Fibroblast of lung (primary cell): ENCODE results near the gene ELK1. TPM values are rescaled to one million over a fixed set of nuclear protein-coding genes. Genes with fewer than 3 reads are reported as not detected.

Source experiments
- DNase-seq, 2 donors: peaks; one replicate each; pipeline versions ENCODE4 v3.0.0 to v3.0.0-alpha.2; 2010; ENCODE audit warnings: low read depth in 2 of 2
- H2AFZ ChIP-seq: 2 replicates; pipeline ENCODE4 v1.5.1; 2012; ENCODE audit warnings: low read length, control low read depth, inconsistent platforms
- H3K27ac ChIP-seq: 2 replicates; pipeline ENCODE4 v1.5.1; 2011; ENCODE audit warnings: low read length, control low read depth; ENCODE audit not compliant: insufficient read depth
- H3K27me3 ChIP-seq: 2 replicates; pipeline ENCODE4 v1.5.1; 2011; ENCODE audit warnings: mild to moderate bottlenecking, low read length; ENCODE audit not compliant: control insufficient read depth, insufficient read depth
- H3K36me3 ChIP-seq: 2 replicates; pipeline ENCODE4 v1.5.1; 2011; ENCODE audit warnings: low read length; ENCODE audit not compliant: control insufficient read depth, insufficient read depth
- H3K4me1 ChIP-seq: 2 replicates; pipeline ENCODE4 v1.5.1; 2011; ENCODE audit warnings: low read length; ENCODE audit not compliant: control insufficient read depth, insufficient read depth; ENCODE audit errors: extremely low read depth
- H3K4me2 ChIP-seq: 2 replicates; pipeline ENCODE4 v1.5.1; 2011; ENCODE audit warnings: low read length, control low read depth; ENCODE audit not compliant: insufficient read depth; ENCODE audit errors: extremely low read depth
- H3K4me3 ChIP-seq, 4 experiments: fragments of 200-600 bp in 1 of 4; sonication (generic) in 1 of 4; replicated peaks in 1 of 4; 2 replicates each; pipeline ENCODE4 v1.5.1; 2011 to 2016; ENCODE audit warnings: low read length in 4 of 4, low read depth in 3 of 4, mild to moderate bottlenecking in 3 of 4, control low read depth in 2 of 4, inconsistent platforms in 1 of 4, mixed read lengths in 1 of 4; ENCODE audit not compliant: insufficient read depth in 1 of 4; ENCODE audit errors: control extremely low read depth in 1 of 4
- H3K79me2 ChIP-seq: 2 replicates; pipeline ENCODE4 v1.5.1; 2012; ENCODE audit warnings: mild to moderate bottlenecking, low read length, inconsistent platforms; ENCODE audit not compliant: control insufficient read depth, insufficient read depth
- H3K9ac ChIP-seq: 2 replicates; pipeline ENCODE4 v1.5.1; 2011; ENCODE audit warnings: mild to moderate bottlenecking, low read length, control low read depth; ENCODE audit not compliant: insufficient read depth
- H3K9me3 ChIP-seq: 2 replicates; pipeline ENCODE4 v1.5.1; 2012; ENCODE audit warnings: low read depth, low read length; ENCODE audit not compliant: control insufficient read depth, insufficient read depth
- H4K20me1 ChIP-seq: 2 replicates; pipeline ENCODE4 v1.5.1; 2011; ENCODE audit warnings: low read length; ENCODE audit not compliant: control insufficient read depth, insufficient read depth; ENCODE audit errors: extremely low read depth
- EZH2 ChIP-seq: IDR thresholded peaks from 2 replicates; pipeline ENCODE4 v1.5.1; 2012; ENCODE audit warnings: low read length, control low read depth, mild to moderate bottlenecking; ENCODE audit errors: missing control alignments
- polyA plus RNA-seq, 2 donors: library from polyadenylated mRNA; depleted of rRNA in 1 of 2; stranded (reverse) in 1 of 2; unstranded in 1 of 2; fragments of >200 nt; gene quantifications; 2 replicates each; pipeline ENCODE4 v1.2.1, GENCODE V29; 2011 to 2012; ENCODE audit warnings: missing spikeins in 1 of 2
- total RNA-seq: library from RNA; depleted of rRNA; stranded (reverse); fragments of >200 nt; gene quantifications from 2 replicates; pipeline ENCODE4 v1.2.1, GENCODE V29; 2014
- TF ChIP-seq, protein P1 (sequence below), 2 donors: IDR thresholded peaks in 1 of 2; conservative IDR thresholded peaks in 1 of 2; 1 replicate in 1 of 2; 2 replicates in 1 of 2; pipeline ENCODE4 v1.5.1; 2011 to 2012; ENCODE audit warnings: low read length in 2 of 2, control low read depth in 1 of 2, inconsistent platforms in 1 of 2, low read depth in 1 of 2, mild to moderate bottlenecking in 1 of 2

ELK1 gene
- total and polyA plus RNA-seq, 2 donors (not counting 1 experiment from before 2014, with no cell fraction given): 13.9 to 25.3 TPM

DNA sequence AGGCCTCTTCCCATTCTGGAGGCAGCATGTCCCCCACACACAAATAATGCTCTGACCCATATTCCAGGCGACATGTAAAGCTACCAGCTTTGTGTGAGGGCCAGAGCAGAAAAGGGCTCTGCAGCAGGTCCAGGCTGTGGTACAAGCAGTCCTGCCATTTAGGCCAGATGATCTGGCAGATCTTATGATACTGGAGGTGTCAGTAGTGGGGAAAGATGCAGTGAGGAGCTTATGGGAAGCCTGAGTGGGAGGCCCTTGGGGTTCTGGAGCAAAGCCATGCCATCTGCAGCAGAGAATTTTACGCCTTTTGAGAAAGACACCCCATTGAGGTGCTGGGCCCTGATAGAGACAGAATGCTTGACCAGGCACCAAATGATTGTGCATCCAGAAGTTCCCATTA is 38.4 kb downstream of the ELK1 start:
- H3K4me3 ChIP-seq: no peak overlapping the region
- peaks cover 3% of the 10 kb centered on the region for H3K27me3 ChIP-seq
- H3K4me2 ChIP-seq: no peak overlapping the region
- H3K36me3 ChIP-seq: no peaks in the 10 kb centered on the region
- DNase-seq: no peak
- H3K9me3 ChIP-seq: no peaks in the 10 kb centered on the region
- H4K20me1 ChIP-seq: no peaks in the 10 kb centered on the region
- H3K79me2 ChIP-seq: no peaks in the 10 kb centered on the region
- H3K4me1 ChIP-seq: no peaks in the 10 kb centered on the region
- no peak overlapping the region for H3K9ac ChIP-seq
- H3K27ac ChIP-seq: no peak overlapping the region
- no peak overlapping the region for H2AFZ ChIP-seq
- TF ChIP-seq, protein P1, sequence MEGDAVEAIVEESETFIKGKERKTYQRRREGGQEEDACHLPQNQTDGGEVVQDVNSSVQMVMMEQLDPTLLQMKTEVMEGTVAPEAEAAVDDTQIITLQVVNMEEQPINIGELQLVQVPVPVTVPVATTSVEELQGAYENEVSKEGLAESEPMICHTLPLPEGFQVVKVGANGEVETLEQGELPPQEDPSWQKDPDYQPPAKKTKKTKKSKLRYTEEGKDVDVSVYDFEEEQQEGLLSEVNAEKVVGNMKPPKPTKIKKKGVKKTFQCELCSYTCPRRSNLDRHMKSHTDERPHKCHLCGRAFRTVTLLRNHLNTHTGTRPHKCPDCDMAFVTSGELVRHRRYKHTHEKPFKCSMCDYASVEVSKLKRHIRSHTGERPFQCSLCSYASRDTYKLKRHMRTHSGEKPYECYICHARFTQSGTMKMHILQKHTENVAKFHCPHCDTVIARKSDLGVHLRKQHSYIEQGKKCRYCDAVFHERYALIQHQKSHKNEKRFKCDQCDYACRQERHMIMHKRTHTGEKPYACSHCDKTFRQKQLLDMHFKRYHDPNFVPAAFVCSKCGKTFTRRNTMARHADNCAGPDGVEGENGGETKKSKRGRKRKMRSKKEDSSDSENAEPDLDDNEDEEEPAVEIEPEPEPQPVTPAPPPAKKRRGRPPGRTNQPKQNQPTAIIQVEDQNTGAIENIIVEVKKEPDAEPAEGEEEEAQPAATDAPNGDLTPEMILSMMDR (conservative IDR thresholded peaks at IDR 0.05 in 1 of 2, IDR thresholded peaks at IDR 0.05 in 1 of 2; ENCODE audit: low read depth in 1 of 2, low read length in 2 of 2): no peak
- TF ChIP-seq EZH2: no peak

DNA sequence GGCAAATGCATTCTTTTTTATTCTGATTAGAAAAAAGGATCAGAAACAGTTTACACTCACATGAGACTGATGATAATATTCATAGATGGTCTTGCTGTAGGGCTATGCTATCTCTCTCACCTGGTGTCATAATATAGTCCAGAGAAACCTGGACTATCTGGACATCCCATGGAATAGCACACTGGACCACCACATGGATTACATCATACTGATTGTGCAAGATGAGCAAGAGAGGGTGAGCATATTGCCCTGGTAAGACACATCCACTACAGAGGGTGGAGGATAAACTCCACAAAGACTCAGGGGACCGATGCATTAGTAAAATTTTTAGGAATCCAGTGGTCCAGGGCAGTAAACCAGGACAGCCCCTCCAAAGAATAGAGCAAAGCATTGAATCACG is 38.9 kb downstream of the ELK1 start:
- no peaks in the 10 kb centered on the region for H3K36me3 ChIP-seq
- no peak overlapping the region for H3K4me3 ChIP-seq
- H3K4me1 ChIP-seq: no peaks in the 10 kb centered on the region
- no peaks in the 10 kb centered on the region for H4K20me1 ChIP-seq
- no peak for DNase-seq
- H3K9me3 ChIP-seq: no peaks in the 10 kb centered on the region
- no peak overlapping the region for H3K27ac ChIP-seq
- no peak for TF ChIP-seq EZH2
- TF ChIP-seq, protein P1 (conservative IDR thresholded peaks at IDR 0.05 in 1 of 2, IDR thresholded peaks at IDR 0.05 in 1 of 2; ENCODE audit: low read depth in 1 of 2, low read length in 2 of 2): no peak
- H3K4me2 ChIP-seq: no peak overlapping the region
- H2AFZ ChIP-seq: no peak overlapping the region
- H3K27me3 ChIP-seq: peaks cover 3% of the 10 kb centered on the region
- no peaks in the 10 kb centered on the region for H3K79me2 ChIP-seq
- no peak overlapping the region for H3K9ac ChIP-seq

DNA sequence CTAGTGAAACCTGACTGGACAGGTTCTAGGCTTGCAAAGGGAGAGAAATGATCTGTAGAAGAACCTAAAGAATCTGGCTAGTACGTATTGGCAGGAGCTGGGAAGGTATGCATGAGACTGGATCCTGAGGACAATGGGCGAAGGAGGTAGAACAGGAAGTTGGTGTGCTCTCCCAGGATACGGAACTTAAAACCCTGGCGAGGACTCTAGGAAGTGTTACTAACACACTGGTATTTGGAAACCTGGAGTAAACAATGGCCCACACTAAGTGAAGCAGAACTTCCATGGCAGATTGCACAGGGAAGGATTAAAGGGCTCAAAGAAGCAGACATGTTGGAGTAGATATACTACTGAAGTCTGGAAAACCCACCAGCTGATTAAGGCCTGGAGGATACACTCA is 39.9 kb downstream of the ELK1 start:
- H3K9ac ChIP-seq: no peak overlapping the region
- no peak overlapping the region for H3K4me3 ChIP-seq
- no peaks in the 10 kb centered on the region for H3K79me2 ChIP-seq
- H3K36me3 ChIP-seq: no peaks in the 10 kb centered on the region
- H3K4me1 ChIP-seq: no peaks in the 10 kb centered on the region
- no peak overlapping the region for H2AFZ ChIP-seq
- TF ChIP-seq EZH2: no peak
- TF ChIP-seq, protein P1 (conservative IDR thresholded peaks at IDR 0.05 in 1 of 2, IDR thresholded peaks at IDR 0.05 in 1 of 2; ENCODE audit: low read depth in 1 of 2, low read length in 2 of 2): no peak
- no peaks in the 10 kb centered on the region for H3K9me3 ChIP-seq
- no peak for DNase-seq
- no peak overlapping the region for H3K27ac ChIP-seq
- no peak overlapping the region for H3K4me2 ChIP-seq
- peaks cover 3% of the 10 kb centered on the region for H3K27me3 ChIP-seq
- H4K20me1 ChIP-seq: no peaks in the 10 kb centered on the region
